HTERT RPE-1 (cell line): ENCODE results near the gene ECEL1.
"Not testable (repeated sequence)": the region's sequence is repeated elsewhere in the genome, so short reads cannot be mapped to it uniquely, and the experiment has no call there.

ENCODE experiments used
- in situ Hi-C: fragments of 300-500 bp; cut with MboI; formaldehyde crosslinking; loops from 4 replicates; pipeline ENCODE4 v1.14.3; 2020; ENCODE audit warnings: low sequenced_read_pairs

Gene ECEL1

DNA sequence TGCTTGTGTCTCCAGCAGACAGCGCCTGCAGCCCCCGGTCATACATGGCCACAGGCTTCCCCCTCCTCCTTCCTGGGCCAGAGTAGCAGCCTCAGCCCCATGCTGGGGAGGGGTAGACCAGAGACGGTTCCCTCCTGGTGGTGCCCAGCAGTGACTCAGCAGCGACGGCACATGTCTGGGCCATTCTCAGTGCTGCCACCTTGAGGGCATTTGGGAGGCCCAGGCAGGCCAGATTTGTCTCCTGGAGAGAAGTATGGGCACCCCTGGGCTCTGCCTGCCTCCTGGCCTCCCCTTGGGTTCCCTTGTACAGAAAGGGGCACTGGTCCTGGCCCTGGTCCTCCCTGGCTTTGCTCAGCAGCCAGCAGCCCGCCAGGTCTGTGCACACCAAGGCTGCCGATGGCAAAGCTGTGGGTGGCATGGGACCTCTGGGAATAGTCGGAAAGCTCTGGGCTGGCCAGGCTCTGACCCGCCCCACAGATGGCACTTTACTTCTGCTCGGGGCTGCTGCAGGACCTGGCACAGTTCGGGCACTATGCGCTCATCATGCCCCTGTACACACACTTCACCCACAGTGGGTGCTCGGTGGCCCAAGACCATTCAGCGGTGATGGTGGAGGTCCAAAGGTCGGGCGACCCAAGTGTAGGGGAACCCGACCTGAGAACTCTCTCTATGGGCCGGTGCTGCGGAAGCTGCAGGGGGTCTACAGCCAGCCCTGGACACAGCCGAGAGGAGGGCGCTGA is 43.1 kb downstream of the ECEL1 start:
- in situ Hi-C loops: no loop called here

DNA sequence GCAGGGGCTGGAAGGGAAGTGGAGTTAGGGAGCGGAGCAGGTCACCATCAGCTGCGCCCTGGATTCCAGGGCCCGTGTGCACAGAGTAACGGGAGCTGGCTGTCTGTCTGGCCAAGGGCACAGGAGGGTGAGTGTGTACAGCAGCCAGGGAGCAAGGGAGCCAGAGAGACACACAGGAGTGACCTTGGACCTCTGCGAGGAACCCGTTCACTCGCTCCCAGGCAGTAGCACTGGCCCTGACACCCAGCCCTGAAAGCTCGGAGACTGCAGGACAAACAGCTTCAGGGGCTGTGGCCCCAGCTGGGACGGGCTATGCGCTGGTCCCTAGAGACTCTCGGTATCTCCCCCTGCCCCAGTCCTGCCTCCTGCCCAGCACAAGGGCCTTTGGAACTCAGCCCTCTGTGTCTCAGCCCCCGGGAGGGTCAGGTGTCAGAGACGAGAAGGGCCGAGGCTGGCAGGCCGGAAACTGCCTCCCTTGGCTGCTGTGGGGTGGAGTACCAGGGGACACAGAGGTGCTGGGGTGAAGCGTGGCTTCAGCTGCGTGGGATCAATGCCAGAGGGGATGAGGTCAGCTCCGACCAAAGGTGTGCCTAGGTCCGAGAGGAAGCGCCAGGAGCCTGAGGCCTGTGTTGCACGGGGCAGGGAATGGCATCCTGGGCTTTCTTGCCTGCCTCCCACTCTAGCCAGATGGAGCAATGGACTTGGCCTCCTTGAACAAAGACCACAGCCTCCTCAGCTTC is 43.8 kb downstream of the ECEL1 start:
- in situ Hi-C loops: not testable (repeated sequence)

DNA sequence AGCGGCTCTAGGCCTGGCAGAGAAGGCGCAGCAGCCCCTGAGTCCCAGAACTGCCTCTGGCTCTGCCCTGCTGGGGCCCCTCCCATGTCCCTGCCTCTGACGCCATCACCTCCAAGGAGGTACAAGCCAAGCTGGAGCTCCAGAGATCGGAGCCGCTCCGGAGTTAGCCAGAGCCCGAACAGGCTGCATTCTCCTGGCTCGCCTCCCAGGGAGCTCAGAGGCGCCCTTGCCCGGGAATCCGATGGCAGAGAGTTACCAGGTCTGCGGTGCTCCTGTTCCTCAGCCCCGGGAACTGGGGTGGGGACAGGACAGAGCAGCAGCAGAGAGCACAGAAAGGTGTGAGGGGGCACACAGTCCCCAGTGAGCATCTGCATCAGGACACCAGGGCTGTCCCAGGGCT is 44.6 kb downstream of the ECEL1 start:
- in situ Hi-C loops: not testable (repeated sequence)

GRCh38 chr2:232442431-232442830 is 45.2 kb downstream of the ECEL1 start:
- in situ Hi-C loops: not testable (repeated sequence)

DNA sequence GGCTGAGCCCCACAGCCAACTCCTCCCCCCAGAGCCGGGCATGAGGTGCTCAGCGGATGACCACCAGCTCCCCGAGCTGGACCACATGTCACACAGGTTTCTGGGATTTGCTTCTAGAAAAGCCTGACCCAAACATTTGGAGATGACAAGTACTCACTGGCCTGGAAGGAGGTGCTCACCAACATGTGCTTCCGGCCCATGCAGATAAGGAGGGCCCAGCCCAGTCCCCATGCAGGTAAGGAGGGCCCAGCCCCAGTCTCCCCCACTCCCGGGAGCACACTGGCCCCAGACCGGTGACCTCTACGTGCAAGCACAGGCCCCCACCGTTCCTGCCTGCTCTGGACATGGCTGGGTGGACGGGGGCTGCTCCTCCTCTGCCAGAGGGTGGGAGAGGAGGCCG is 45.7 kb downstream of the ECEL1 start:
- in situ Hi-C loops: not testable (repeated sequence)

- in situ Hi-C loops: no loop called here
Measured at GRCh38 chr2:232441147-232441651, 46.4 kb downstream of the ECEL1 start.

GRCh38 chr2:232440220-232441018 is 47.2 kb downstream of the ECEL1 start:
- in situ Hi-C loops: not testable (repeated sequence)

DNA sequence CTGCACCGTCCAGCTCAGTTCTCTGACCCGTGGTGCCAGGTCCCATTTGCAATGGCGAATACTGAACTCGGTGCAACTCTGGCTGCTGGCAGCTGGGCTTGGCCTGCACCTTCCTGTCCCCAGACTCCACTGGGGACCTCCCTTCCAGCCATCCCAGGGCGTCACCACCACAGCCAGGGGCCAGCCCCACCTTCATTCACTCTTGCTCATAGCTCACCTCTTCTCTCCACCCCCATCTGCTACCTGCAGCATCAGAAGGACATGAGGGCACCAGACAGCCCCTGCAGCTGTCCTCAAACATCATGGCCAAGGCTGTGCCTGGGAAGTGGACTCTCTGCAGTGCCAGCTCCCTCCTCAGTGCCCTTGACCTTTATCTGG is 47.9 kb downstream of the ECEL1 start:
- in situ Hi-C loops: no loop called here

- in situ Hi-C loops: no loop called here
Measured at GRCh38 chr2:232438951-232439757, 48.5 kb downstream of the ECEL1 start.

DNA sequence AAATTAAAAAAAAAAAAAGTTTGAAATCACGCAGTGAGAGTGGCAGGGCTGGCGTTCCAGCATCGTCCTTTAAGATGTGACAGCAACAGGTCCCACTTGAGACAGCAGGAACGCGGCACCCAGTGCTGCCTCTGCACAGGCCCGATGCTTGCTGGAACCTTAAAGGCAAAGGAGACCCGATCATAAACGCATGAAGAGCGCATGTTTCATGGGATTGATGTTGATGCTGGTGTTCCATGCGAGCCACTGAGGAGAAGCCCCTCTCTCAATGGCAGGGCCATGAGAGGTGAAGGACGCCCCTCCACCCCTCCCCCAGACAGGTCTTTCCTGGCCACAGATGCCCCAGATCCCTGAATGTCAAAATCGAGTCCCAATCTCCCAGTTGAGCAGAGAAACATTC is 49.5 kb downstream of the ECEL1 start:
- in situ Hi-C loops: no loop called here

DNA sequence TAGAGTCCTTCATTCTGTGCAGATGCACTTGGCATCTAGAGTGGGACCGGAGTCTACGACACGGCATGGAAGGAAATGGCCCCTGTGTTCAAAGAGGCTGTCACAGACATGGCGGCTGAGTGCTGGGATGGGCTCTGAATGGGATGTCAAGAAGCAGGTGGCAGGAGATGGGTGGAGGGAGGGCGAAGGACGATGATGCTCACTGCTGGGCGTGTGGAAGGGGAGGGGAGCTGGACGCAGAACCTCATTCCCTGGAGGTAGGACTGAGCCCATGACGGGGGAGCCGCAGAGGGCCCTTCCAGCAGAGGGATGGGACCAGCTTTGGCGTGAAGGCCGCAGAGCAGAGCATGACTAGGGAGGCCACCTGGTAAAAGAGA is 50.5 kb downstream of the ECEL1 start:
- in situ Hi-C loops: no loop called here

DNA sequence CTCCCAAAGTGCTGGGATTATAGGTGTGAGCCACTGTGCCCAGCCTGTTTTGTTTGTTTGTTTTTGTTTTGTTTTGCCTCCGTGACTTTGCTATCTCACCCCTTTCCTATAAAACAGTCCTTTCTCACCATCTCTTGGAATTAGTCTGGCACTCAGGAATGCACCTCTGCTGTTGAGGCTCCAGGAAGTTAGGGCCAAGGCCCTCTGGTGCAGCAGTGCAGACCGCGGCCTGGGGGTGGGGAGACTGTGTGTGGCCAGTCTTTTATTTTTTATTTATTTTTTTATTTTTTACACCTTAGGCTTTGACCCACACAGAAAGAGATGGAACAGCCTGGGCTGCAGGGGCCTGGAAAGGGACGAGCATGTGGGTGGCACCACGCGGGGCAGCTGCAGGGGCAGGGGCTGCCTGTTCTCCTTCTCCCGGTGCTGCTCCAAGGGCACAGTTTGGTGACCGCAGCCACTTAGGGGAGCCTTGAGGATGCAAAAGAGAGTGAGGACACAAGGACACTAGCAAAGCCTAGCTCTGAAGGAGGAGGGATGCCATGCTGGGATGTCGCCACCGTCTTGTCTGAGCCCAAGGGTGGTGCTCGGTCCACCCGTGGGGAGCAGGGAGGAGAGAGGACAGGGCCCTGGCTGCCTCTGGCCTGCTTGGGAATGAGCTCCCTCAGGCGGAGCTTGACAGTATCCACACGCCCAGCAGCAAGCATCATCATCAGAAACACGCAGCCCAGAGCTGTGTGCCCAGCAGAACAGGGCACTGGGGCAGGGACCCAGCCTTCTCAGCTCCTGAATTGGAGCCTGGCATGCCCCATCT is 51.0 kb downstream of the ECEL1 start:
- in situ Hi-C loops: no loop called here

GRCh38 chr2:232435805-232436204 is 51.8 kb downstream of the ECEL1 start:
- in situ Hi-C loops: no loop called here

DNA sequence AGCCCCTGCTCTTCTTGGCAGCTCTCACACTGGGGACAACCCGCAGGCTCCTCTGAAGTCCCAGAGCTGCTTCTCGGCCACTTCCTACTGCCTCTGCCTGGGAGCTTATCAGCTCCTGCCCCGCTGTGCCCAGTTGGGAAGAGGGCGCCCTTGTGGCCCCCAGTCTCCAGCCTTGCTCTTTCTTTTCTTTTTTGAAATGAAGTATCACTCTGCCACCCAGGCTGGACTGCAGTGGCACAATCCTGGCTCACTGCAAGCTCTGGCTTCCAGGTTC is 52.3 kb downstream of the ECEL1 start:
- in situ Hi-C loops: no loop called here

DNA sequence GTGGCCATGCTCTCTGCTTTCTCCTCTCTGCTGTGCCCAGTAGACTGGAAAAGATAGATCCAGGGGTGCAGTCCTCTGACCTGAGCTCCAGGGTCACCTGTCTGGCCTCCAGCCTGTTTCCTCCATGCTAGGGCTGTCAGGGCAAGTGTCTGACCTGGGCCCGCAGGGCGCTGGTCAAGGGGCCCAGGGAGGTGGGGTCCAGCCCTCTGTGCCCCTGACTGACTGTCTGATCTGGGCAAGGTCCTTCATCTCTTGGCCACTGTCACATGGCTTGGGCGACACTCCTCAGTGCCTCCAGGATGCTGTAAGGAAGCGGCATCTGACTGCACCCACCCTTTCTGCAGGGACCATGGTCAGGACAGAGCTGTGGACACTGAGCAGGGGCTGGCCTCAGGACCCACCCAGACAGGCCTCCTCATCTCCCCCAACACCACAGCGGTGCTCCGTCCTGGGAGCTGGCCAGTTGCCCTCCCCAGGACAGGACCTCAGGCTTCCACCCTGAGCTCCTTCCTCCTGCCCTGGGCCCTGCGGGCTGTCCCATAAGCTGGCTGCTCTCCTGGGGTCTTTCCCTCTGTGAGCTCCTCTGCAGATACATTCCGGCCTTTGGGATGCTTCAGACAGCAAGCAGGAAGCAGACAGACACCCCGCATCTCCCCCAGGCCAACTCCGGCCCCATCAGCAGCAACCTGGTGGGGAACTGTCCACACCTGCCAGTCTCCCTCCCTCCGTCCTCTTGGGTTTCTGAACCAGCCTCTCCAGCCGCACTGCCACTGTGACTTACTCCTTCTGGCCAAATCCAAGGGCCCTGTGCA is 52.9 kb downstream of the ECEL1 start:
- in situ Hi-C loops: no loop called here

GRCh38 chr2:232434091-232434490 is 53.5 kb downstream of the ECEL1 start:
- in situ Hi-C loops: no loop called here

GRCh38 chr2:232433622-232434021 is 54.0 kb downstream of the ECEL1 start:
- in situ Hi-C loops: not testable (repeated sequence)

DNA sequence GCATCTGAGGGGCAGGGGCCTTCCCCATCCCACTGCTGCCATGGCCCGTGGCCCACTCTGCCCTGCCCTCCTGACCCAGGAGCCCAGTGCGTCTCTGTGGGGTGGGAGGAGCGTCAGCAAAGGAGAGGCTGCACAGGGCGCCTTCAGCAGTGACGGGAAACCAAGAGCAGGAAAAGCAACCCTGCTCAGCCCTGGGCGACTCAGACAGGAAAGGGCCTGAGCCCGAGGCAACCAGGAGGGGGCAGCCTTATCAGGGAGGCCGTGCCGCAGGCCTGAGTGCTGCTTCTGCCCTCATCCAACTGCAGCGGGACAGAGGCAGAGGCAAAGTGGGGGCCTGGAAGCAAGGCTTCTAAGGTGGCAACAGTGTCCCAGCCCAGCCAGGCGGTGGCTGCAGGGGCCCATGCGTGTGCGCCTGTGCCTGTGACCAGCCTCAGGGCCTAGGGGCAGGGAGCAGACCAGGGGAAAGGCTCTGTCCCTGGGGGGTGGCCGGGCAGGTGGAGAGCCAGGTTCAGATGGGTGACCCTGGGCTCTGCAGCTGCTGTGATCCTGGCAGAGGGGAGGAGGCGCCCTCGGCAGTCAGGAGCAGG is 54.9 kb downstream of the ECEL1 start:
- in situ Hi-C loops: no loop called here
